Ovary (tissue), 1 donor: Measurements from ENCODE around the gene IGSF21.

Experiments
- EP300 ChIP-seq: sonication (generic); formaldehyde crosslinking; IDR thresholded peaks from one replicate; pipeline ENCODE4 v1.6.1; 2017; ENCODE audit warnings: antibody characterized with exemption
- POLR2A ChIP-seq: fragments of 450-650 bp; IDR thresholded peaks from one replicate; pipeline ENCODE4 v1.6.1; 2017; ENCODE audit warnings: antibody characterized with exemption, mild to moderate bottlenecking, moderate library complexity

GRCh38 chr1:18144916-18145647, 37.5 kb downstream of the IGSF21 start:
- no peak for TF ChIP-seq EP300
- TF ChIP-seq POLR2A: no peak
